NCI-H2196 (cell line): ENCODE results near the gene GJB4.
"Not testable (repeated sequence)": the region's sequence is repeated elsewhere in the genome, so short reads cannot be mapped to it uniquely, and the experiment has no call there.

ENCODE experiments used
- DNase-seq: peaks from one replicate; lab custom pipeline; 2025; ENCODE audit not compliant: unreplicated experiment; lab: John Stamatoyannopoulos, UW

The GJB4 gene

DNA sequence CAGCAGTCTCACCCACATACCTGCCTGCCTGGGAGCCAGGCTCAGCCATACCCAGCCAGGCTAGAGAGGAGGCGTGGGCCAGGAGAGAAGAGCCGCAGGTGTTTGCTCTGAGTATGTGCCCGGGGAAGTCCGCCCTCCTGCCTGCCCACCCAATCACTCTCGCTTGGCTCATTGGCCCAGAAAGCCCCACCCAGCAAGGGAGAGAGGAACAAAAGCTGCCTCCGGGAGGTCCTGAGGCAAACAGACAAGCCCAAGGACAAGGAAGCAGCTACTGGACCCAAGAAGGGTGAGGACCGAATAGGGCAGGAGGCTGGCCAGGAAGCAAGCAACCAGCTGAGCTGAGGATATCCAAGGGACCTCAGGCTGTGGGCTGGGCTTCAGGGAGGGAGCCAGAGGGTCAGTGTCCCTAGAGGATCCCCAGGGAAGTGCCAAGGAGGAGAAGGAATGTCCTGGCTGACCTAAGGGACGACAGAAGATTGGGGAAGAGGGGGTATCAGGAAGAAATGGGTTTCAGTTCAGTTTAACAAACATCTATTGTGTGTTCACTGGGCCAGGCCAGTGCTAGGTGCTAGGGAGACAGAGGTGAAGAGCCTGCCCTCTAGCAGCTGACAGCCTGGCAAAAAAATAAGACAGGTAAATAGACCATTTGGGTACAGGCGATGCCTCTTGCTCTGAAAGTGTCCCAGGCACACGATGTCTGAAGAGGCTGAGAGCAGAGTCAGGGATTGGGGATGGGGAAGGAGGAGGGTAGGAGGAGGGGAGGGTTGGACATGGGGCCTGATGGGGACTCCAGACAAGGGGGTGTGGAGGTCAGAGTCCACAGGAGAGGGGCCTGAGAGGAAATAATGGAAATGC, at the start of gene GJB4:
TSS of gene GJB4 (plus strand) at position 238 of the 855 bp plus-strand sequence. CDS start 1,515 bp downstream, outside the sequence.
- DNase-seq = no peak

DNA sequence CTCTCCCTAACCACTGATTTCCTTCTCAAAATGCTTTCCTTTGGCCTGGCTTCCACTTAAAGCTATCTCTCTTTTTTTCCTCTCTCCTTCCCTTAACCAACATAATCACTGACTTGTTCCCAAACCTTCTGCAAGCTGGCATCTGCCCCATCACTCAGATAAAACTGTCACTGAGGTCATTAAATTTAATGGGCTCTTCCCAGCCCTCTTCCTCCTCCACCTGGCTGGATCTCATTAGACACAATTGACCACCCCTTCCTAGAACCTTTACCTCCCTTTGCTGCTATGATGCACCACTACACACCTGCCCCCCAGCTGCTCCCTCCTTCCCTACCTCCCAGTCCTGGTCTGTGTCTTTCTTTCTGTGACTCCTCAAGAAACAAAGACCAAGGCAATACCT, 48.7 kb upstream of the GJB4 start:
- no peak for DNase-seq

DNA sequence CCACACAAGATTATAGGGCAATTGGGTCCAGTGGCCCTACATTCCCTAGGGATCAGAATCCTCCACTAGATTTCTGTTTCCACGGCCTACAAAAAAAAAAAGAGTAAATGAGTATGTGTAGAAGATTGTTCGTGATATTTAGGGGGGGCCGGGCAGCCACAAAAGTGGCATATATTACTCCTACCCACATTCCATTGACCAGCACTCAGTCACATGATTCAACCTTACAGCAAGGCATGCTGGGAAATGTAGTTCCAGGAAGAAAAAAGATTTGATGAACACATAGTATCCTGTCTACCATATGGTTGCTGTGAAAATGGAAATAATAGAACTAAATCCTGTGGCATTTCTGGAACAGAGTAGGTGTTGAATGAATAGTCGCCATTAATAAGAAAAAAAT, 48.1 kb upstream of the GJB4 start:
- DNase-seq = no peak

DNA sequence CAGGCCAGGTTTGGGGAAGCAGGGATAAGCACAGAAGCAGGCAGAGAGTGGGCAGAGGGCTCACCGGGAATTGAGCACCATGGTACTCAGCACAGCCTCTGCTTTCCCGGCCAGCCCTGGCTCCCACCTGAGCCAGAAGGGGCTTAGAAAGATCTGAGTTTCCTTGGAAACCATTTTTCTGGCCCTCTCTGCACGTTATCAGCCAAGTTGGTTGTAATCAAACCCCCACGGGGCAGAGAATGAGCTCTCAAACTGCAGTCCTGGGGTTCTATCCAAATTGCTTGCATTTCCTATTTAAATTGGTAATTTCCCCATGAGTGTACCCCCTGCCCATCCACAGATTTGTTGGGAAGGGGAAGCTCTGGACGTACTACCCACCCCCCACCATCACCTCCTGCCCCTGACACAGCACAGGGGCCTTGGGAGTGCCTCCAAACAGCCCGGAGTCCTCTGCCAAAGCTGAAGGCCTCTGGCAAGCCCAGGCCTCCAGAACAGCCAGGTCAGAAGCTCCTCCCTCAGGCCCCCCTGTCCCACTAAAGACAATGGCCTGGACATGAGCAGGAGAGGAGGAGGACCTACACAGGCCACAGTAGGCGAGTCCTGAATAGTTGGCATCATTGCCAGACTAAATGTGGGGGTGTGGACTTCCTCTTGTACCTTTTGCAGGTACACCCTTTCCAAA, 47.4 kb upstream of the GJB4 start:
- DNase-seq = no peak

DNA sequence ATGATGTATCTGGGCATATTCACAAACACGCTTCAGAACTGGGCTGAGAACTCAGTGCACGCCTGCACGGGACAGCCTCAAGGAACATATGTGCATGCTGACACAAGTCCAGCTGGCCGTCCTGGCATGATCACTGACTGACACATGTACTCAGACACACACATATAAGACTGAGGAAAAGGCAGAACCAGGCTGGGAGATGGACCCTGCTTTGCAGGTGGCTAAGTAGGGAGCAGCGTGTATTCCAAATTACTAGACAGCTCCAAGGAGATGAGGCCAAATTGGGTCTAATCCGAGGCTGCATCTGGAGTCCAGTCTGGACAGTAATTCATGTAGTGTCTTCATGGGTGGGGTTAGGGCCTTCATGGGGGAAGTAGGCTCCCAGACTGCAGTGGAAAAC, 46.1 kb upstream of the GJB4 start:
- DNase-seq = no peak

DNA sequence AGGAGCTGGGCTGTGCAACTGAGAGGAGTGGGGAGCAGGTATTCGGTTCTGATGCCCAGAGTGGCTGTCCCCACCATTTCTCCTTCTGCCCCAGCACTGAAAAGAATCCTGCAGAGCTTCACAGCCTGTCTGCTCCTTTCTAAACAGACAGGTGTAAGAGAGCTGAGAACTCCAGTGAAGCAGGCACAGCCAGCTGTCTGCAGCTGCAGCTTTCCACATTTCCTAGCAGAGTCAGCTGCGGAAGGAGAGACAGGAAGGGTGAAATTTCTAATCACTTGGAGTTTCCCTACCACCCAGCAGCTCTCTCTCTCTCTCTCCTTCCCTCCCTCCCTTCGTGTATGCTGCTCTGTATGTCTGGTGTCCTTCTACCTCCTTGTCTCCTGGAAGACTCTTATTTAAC, 45.2 kb upstream of the GJB4 start:
- no peak for DNase-seq

DNA sequence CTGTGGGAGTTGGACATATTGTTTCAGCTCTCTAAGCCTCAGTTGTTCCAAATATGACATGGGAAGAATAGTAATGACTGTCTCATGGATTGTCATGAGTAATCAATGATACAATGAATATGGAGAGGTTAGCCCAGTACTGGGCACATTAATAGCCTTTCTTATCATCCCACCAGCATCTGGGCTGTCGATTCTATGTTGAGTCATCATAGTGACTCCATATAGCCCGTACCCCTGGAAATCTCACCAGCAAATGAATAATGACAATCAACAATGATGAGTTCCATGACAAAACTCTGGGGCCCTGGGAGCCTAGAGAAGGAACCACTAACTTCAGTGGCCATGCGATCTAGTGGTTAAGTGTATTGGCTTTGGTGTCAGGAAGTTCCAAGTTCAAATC, 44.4 kb upstream of the GJB4 start:
- no peak for DNase-seq

DNA sequence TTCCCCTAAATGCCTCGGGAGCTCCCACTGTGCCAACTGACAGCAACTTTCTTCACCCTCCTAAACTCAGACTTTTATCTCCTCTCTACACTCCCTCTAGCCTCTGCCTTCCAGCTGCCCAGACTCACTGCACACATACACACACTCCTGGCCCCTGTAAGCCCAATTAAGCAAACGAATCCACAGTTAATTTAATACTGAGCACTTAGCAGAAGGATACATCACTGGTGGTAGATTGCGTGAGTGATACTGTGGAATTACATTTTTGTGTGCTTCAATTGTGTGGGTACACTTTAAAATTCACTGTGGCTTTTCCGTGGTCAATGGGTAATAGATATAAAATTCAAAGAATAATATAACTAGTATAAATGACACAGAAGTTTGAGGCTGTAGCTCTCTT, 38.3 kb upstream of the GJB4 start:
- no peak for DNase-seq

DNA sequence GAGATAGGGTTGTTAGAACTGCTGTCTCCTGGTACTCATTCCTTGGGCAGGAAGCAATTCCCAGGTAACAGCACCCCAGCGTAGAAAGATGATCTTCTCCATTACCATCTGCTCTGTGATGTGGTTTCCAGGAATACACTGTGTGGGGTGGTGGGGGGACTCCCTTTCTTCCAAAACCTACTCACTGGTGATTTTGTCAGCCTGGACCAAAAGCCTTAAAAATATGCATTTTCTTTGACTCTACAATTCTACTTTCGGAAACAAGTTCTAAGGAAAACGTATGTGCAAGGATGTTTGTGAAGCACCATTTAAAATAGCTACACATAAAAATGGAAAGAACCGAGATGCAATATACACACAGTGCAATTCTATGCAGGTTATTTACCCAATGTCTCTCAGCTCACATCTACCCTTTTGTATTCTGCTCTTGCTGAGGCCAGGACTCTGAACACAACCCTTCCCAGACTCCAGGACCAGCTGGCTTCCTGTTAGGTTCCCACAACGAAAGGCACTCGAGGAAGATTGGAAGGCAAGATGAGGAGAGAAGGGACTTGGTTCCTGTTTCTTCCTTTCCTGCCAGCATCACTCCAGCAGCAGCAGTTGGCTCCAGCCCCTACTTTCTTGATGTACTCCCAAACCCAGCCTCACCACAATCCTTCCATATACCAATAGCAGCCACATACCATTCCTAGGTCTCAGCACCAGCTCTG, 37.7 kb upstream of the GJB4 start:
- no peak for DNase-seq

DNA sequence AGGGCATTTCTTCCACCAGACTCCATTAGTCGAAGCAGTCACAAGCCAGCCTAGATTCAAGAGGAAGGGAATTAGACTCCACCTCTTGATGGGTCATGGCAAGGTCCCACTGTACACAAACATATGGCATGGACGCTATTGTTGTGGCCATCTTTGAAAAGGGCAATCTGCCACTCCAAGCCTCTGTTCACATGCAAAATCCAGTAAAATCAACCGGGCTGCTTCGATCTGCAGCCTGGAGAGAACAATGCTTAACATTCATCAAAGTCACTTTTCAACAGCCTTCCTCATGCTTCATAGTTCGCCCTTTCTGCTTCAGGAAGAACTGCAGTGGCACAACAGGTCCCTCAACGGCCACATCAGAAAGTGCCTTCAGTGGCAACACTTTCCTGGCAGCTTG, 32.7 kb upstream of the GJB4 start:
- DNase-seq = no peak

DNA sequence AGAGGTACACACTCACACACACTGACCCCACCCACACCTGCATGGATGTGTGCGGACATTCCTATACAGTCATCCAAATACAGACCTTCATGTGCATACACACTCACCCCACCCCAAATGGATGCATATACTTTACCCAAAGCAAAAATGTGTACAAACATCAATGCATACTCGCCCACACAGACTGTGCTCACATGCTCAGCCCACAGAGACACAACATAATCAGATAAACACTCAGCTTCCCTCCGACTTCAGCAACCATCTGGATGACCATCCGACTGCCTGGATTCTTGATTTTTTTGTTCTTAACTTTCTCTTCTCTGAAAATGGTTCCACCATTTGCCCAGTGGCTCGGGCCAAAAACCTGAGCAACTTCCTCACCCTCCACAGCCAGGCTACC, 29.1 kb upstream of the GJB4 start:
- no peak for DNase-seq

DNA sequence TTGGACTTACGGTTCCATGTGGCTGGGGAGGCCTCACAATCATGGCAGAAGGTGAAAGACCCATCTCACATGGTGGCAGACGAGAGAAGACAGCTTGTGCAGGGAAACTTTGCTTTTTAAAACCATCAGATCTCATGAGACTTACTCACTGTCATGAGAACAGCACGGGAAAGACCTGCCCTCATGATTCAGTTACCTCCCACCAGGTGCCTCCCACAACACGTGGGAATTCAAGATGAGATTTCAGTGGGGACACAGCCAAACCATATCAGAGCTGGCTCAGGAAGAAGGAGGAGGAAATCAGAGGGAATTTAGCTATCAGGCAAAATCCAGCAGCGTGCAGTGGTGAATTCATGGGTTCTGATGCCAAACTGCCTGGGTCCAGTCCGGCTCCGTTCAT, 26.7 kb upstream of the GJB4 start:
- DNase-seq = not testable (repeated sequence)

DNA sequence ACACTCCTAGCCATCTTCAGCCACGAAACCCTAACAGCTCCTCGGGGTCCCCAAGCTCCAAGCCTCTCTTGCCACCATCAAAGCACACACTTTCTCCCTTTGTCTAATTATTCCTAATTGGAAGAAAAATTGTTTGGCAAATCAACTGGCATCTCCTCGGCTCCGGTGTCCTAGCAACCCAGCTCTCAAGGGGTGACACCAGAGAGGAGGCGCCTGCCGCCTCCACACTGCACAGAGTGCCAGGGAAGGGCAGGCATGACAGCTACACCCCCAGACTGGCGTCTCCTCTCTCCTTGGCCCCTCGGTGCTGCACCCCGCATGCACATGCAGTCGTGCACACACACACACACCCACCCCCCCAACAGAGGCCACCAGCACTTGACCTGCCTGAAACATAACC, 22.8 kb upstream of the GJB4 start:
- no peak for DNase-seq

DNA sequence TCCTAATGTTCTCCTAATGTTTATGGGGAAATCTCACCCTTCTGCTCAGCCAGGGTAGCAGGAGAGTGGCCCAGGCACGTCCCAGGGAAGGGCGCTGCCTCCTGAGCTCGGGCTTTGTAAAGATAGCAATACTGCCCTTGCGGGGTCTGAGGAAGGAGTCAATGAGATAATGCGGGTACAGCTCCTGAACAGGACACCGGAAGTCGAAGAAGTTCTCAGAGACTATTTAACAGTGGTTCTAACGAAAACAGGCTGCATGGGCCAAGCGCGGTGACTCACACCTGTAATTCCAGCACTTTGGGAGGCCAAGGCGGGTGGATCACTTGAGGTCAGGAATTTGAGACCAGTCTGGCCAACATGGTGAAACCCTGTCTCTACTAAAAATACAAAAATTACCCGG, 22.3 kb upstream of the GJB4 start:
- not testable (repeated sequence) for DNase-seq

DNA sequence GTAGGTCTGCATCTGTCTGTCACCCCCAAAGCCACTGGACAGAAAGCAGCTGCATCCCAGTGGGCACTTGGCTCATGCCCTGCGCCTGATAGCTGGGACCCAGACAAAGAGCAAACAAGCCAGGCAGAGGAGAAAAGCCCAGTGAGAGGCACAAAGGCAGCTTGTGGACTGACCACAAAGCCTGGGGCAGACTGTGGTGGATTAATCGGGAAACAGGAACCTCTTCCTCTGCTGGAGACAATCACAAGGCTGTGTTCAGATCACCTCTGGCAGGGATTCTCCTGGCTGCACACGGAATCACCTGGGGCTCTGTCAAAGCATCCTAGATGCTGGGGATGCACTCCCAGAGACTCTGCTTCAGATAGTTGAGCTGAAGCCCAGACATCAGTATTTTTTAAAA, 19.9 kb upstream of the GJB4 start:
- DNase-seq = no peak

DNA sequence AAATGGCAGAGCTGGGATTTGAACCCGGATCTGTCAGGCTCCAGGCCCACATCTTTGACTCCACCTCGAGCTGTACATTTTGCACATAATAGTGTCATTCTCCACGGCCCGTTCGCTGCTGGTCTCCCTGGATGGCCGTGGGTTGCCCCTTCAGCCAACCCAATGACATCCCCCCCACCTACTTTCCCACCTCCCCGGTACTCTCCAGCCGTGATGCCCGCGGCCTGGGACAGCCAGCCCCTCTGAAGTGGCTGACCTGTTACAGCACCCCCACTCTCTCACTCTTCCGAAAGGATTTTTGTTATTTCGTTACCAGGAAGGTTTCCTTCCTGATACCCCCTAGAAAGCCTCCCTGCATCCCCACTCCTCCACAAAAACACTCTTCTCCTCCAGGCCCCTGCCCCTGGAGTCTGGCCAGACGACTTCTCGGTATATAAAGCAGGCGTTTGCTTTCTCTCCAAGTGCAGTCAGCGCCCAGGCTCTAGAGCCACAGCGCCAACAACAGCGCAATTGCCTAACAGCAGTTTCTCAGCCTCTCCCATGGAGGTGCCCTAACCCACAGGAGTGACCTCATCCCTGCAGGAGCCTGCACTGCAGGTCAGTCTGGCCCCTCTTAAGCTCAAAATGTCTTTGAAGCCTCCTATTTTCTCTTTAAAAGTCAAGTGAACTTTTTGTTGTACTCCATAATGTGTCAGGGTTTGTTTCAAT, 19.2 kb upstream of the GJB4 start:
- no peak for DNase-seq

DNA sequence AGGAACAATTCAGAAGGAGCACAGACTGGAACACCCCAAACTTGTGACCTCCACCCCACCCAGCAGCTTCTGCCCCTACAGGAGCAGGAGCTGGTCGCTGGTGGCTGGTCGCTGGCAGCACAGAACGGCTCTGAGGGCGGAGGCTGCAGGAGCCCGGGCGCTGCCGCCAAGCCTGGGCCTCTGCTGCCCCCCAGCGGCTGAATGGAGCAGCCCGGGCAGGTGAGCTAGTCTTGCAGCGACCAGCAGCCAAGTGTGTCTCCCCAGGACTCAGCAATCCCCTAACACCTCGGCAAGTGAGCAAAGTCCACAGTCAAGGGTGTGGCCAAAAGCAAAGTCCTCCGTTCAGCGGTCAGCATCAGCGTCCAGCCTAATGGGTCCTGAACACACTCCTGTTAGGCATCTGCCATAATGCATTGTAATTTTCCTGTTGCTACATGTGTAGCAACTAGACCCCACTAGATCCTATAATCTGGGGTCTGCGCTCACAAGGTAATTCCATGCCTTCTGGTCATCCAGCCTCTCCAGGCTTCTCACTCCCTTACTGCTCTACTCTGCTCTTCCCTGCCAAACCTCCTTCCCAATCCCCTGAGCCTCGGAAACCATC, 16.8 kb upstream of the GJB4 start:
- DNase-seq = peak; percentile 83

DNA sequence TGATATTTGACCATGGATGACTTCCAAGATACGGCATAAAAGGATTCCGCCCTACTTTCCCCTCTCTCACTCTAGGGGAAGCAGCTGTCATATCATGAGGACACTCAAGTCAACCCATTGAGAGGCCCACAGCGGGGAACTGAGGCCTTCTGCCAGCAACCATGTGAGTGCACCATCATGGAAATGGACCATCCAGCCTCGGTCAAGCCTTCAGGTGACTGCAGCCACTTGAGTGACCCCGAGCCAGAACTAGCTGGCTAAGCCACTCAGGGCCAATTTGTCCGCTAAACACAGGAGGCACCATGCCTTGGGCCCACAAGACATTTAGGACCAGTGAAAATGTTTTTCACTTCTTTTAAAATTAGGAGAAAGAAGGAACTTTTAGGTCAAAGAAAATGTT, 15.8 kb upstream of the GJB4 start:
- DNase-seq = no peak

DNA sequence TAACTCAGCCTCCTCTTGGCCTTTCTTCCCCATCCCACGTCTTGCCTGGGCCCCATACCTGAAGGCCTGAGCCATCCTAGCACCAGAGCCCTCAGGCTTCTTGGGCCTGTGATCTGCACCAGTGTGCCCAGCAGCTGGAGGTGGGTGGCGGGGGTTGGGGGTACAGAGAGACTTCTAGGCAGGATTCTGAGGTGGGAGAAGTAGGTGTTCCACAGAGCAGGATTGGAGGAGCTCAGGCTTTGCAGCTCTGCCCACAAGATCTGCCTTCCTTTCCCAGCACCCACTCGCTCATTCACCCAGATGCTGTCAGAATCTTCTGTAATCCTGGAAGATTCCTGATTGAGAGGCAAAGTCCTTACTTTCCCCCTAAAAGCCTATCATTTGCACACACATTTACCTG, 14.7 kb upstream of the GJB4 start:
- no peak for DNase-seq

DNA sequence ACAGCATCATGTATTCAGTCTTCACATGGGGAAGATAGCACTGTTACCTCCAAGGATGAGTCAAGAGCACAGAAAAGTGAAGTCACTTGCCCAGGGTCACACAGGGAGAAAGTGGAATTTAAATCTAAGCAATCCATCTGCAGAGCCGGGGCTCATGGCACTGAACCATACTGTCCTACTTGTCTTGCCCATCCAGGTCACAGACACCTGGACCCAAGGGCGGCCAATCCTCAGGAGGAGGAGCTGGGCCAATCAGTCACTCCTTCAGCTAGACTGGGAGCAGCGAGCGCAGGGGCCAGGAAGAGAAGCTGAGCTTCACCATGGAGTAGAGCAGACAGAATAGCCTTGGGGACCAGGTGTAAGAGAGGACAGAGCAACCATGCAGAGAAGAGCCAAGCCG, 13.9 kb upstream of the GJB4 start:
- DNase-seq = no peak

DNA sequence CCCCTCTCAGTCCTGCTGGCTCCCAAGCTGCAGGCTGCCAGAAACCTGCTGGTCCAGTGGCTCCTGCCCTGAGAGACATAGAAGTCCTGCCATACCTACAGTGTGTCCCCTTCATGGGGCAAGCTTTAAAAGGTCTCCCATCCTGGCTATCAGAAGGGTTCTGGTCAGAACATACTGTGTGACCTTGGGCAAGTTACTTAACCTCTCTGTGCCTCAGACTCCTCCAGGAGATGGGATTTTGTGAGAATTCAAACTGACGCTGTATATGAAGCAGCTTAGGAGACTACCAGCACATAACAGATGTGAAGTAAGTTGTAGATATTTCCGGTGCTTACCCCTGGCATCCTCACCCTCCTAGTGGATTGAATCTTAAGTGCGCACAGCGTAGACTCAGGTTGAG, 13.4 kb upstream of the GJB4 start:
- no peak for DNase-seq
